SW480 (cell line): ENCODE data around the gene CWC25.
"Not testable (repeated sequence)": the region's sequence is repeated elsewhere in the genome, so short reads cannot be mapped to it uniquely, and the experiment has no call there.

Experiments
- DNase-seq: peaks from one replicate; pipeline ENCODE4 v3.0.0-alpha.2; 2016; ENCODE audit warnings: low spot score

Gene CWC25

DNA sequence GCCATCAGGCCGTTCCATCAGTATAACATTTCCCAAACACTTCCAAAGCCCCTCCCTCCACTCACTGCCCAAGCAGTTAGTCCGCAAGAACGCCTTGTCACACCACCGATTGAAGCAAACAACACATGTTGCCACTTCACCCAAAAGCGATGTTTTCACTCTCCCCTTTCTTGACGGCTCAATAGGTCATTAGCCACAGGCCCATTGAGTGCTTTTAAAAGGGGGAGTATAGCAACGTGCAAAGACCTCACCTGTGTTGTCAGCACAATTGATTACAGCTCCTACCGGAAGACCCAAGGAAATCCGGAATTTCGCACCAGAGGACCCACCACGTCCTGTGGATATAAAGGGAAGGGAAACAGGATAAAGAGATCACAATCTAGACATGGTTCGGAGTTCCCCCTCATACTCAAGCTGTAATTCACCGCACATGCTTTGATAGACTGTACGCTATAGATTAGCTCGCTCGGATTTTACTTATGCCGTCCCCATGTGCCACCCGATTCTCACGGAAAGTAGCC is 27.7 kb upstream of the CWC25 start:
- no peak for DNase-seq

DNA sequence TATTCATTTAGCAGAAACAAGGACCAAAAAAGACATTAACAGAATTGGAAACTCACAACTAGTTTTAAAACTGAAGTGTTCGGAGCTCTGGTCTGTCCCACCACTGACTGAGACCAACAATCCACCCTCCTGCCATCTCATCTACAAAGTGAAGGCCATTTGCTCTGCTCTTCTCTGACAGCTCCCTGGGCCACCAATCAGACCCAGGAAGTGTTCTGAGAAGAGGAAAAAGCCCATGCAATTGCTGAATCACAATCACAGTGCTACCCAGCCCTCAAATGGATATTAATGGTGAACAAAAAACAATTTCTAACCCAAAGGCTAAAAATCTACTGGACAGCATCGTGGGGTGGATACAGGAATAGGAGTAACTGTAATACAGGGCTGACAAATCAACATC is 26.3 kb upstream of the CWC25 start:
- DNase-seq = no peak

DNA sequence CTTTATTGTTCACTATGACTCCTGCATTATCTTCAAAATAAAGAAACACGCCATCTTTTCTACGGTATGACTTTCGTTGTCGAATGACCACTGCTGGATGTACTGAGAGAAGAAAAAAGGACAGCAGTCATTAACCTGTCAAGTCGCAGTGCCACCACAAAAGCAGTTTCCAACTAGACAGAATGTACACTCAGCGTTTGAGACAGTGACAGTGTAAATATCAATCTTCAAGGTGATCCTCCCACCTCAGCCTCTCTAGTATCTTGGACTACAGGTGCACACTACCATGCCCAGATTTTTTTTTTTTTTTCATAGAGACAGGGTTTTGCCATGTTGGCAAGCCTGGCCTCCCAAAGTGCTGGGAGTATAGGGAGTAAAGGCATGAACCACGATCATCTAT is 25.3 kb upstream of the CWC25 start:
- DNase-seq = no peak

DNA sequence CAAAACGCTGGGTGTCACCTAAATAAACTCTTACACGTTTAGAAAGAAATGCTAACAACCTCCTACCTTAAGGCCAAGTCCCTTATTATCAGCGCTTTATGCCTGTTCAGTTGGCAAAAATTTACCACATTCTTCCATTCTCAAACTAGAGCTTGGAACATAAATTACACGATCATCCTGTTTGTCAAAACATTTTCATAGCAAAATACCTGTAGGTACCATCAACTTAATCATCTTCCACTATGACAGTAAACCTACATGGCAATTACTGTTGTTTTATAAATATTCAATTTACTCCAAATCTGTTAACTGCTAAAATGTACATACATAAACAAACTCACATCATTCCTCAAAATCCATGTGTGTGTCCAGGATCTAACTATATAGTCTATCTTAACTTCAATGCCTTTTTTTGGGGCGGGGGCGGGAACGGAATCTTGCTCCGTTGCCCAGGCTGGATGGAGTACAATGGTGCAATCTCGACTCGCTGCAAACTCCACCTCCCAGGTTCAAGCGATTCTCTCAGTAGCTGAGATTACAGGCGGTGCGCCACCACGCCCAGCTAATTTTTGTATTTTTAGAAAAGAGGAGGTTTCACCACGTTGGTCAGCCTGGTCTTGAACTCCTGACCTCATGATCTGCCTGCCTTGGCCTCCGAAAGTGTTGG is 24.0 kb upstream of the CWC25 start:
- no peak for DNase-seq

DNA sequence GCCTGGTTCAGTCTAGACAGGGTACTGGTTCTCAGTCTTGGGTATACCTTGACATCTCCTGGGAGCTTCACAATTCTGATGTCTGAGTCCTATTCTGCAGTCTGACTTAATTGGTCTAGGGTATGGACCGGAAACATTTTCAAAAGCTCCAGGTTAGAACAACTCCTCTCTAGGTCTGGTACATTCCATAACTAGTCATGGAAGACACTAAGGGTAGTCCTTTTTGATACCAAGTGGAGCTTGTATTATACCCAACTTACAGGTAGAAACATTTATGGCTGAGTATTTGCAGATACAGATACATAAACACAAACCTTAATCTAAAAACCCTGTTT is 23.4 kb upstream of the CWC25 start:
- DNase-seq = no peak

DNA sequence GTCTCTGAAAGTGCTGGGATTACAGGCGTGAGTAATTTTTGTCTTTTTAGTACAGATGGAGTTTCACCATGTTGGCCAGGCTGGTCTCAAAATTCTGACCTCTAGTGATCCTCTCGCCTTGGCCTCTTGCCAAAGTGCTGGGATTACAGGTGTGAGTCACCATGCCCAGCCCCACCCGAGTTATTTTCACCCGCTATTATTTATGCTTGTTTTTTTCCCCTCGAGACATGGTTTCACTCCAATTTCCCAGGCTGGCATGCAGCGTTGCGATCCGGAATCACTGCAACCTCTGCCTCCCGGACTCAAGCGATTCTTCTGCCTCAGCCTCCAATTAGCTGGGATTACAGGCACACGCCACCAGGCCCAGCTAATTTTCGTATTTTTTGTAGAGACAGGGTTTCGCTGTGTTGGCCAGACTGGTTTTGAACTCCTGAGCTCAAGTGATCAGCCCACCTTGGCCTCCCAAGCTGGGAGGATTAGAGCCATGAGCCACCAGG is 19.2 kb upstream of the CWC25 start:
- DNase-seq = no peak

DNA sequence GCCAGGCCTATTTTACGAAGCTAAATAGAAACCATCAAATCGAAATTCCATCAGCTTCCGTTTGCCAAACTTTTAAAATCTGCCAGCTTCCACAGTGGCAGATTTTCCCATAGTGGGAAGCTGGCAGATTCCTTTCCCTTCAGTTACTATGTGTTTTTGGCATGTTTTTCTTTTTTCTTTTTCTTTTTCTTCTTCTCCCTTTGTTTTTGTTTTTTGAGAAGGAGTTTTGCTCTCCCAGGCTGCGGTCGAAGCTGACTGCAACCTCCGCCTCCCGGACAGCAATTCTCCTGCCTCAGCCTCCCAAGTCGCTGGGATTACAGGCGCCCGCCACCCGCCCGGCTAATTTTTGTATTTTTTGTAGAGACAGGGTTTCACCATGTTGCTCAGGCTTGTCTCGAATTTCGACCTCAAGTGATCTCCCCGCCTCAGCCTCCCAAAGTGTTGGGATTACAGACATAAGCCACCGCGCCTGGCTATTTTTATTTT is 684 bp upstream of the CWC25 start:
- no peak for DNase-seq

DNA sequence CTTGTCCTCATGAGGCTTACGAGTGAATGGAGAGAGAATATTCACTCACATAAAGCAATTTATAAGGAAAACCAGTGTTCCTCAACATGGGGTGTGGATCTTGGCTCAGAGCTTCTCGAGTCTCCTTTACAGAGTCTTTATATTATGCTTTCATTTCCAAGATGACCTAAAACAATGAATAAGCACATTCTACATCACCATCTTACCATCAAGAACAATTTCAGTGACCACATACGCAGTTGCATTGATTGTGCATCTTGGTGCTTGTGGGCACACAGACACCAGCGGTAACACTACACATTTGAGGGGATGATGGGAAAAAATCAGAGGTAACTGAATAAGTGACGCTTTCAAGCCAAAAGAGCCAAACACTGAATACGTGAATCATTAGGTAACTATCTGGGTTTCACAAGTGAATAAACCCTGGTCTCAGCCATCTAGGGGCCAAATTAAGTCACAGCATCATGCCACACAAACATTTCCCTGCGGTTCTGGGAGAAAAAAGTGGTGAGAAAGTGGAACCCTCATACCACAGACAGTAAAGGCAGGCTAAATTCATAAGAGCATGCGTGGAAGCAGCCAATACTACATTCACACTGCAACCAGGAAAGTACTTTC is 9.4 kb downstream of the CWC25 start:
- DNase-seq = no peak

DNA sequence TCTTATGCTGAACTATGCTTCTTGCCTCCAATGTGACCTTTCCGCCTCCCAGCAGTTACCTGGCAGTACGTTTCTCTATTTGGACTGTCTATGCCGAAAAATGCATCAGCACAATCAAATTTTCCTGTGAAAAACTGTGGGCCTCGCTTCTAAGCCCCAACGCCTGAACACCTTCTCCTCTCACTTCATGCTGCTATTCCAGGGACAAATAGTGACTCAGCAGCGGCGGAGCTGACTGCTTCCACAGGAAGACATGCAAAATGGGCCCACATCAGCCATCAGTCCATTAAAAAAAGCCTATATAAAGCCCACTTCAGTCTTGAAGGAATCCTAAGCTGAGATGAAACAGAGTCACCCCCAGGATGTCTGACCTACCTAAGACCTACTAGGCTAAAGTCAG is 15.3 kb downstream of the CWC25 start:
- no peak for DNase-seq

DNA sequence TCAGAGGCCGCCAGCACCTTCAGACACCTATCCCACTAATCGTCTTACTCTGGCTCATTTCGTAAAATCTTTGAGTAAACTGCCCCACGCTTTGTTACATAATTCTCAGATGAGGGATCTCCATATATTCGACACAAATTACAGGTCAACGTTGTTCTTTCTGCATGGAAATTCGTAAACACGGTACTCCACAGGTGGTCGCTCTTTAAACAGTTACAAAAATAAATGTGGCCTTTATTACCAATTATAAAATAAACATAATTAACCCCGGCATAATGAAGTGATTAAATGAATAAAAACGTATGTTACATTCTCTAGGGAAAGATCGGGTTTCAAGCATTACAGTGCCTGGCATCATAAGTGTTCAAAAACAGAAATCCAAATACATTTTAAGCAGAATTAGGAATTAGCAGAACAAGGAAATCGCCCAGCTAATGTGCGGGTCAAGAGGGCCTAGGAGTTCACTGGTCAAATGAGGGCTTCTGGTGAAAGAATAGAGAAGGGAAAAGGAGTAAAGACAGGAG is 24.8 kb downstream of the CWC25 start:
- no peak for DNase-seq

DNA sequence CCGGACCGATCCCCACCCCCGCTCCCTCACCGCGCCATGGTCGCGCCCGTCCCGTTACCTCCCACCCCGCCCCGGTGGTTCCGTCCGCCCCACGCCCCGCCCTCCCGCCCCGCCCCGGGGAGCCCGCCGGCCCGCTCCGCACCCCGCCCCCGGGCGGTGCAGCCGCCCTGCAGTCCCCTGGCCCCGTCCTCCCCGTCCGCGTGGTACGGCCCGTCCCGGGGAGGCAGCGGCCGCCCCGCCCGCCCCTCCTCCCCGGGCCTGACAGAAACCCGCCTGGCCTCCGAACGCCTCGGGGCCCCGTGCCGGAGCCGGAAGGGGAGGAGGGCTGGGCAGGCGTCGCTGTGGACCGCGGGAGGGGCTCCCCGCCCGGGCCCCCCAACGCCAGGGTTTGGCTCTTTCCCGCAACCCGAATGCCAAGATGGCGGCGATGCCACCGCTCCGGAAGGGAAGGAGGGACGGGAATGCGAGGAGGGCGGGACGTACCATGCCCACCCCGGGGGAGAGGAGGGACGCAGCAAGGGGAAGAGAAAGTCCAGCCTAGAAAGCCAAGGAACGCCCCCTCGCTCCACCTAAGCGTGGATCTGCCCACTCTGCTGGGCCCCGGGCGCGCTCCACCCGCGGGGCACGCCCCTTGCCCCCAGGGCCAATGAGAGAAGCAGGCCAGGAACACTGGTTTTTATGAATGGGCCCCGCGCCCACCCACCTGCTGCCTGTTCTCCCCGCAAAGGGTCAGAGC is 25.5 kb downstream of the CWC25 start, which contains the start of gene PIP4K2B:
Gene PIP4K2B (minus strand): TSS at position 56 of the 736 bp plus-strand sequence. CDS start 132 bp downstream, outside the sequence.
- peak; percentile 98 for DNase-seq

DNA sequence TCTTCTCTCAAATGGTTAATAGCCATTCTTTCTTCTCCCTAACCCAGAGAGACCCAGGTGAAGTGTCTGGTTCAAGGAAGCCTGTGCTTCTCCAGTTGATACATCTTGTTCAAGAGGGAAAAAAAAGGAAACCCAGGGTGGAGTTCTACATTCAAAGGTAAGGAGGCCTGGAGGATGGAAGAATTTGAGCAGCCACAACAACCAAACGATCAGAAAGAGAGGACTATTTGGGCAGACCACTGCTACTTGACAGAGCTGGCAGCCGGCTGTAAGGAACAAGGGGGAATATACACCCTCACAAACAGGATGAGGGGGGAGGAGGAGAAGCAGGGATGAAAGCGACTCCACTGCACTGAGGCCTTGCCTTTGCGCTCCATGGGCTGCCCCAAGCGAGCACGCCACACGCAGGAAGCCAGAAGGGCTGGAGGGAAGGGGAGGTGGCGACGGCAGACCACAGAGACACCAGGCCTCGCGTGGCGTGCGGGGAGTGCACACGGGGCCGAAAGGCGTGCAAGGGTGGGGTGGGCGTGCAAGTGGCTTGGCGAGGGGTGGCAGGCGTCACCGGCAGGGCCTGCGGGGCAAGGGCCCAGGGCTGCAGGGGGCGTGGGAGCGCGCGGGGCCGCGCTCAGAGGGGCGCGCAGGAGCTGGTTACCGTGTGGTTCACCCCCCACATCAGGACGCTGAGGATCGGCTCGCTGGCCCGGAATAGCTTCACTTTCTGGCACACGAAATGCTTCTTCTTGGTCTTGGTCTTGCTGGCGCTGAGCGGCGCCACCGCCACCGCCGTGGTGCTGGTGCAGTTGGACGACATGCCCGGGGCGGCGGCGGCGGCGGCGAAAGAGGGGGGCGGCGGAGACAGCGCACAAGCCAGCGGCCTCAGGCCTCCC is 26.3 kb downstream of the CWC25 start:
- DNase-seq = peak; percentile 52

DNA sequence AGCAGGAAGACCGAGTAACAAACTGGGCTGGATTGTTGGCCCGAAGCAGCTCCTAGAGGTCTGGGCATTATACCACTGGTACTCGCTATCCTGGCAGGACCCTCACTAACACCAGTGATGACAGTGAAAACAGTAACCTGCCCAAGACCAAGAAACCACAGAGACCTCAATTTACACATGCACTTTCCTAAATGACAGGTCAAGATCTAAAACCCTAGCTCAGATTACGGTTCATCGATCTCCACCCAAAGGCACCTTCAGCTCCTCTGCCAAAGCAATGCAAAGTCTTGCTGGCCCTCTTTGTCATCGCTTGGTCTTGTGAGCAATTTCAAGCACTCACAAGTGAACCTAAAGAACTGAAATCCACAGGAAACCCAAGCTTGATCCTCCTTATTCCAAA is 27.3 kb downstream of the CWC25 start:
- DNase-seq = no peak

DNA sequence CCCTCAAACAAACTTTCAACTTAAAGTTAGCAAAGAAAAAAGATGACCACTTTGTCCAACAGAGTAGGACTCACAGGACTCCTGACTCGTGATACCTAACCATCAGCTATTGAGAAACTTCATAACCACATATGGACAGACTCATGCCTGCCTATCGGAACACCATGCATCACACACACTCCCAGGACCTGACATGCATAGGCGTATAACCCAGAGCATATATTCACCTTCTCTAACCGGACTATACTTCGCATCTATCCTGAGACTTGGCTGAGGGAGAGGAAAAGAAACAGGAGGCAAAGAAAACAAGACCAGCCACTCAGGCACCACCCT is 28.0 kb downstream of the CWC25 start:
- DNase-seq = no peak

DNA sequence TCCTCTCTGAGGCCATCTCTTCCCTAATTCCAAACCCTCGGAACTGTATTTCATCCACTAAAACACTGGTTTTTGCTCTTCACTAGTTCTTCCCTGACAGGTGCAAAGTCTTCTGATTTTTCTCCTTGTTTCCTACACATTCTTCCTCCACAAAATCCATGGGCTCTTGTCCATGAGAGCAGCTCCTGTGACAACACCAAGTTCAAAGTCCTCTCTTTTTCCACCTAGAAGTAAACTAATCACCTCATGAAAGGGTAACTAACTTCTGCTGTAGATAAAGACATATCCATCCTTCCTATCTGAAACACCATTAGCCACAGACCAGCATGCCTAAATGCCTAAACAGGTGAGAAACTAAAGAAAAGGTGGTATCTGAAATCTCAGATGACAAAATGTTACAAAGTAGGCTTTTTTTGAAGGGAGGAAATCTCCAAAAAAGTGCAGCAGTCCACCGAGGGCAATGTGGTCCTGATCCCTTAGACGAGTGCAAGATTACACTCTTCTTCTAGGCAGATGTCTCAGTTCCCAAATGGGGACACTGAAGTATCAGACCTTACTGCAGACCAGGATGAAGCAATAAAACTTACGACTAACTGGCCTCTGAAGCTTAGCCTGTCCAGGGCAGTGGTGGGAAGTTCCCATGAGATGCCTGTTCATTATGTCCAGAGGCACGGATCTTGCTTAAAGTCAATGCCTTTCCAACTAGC is 28.5 kb downstream of the CWC25 start:
- DNase-seq = no peak

DNA sequence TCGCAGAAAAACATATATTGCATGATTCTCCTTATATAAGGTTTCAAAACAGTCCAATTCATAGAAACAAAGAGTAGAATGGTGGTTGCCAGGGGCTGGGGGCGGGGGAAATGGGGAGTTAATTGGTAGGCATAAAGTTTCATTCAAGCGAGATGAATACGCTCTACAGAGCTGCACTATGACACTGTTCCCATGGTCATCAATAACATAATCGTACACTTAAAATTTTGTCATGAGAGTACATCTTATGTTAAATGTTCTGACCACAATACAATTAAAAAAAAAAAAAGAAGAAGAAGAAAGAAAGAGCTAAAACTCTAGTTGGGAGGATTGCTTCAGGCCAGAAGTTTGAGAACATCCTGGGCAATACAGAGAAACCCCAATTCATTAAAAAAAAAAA is 30.9 kb downstream of the CWC25 start:
- no peak for DNase-seq

DNA sequence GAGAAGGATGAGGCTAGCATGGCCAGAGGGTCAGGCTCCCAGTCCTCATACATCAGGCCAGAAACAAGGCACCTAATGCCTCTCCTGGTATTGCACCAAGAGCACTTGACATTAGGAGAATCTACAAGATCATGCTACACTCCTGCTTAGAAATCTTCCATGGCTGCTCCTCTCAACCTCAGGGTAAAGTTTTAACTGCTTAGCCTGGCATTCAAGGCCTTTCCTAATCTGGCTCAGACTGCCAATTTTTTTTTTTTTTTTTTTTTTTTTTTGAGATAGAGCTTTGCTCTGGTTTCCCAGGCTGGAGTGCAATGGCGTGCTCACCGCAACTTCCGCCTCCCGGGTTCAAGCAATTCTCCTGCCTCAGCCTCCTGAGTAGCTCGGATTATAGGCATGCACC is 34.0 kb downstream of the CWC25 start:
- DNase-seq = no peak

DNA sequence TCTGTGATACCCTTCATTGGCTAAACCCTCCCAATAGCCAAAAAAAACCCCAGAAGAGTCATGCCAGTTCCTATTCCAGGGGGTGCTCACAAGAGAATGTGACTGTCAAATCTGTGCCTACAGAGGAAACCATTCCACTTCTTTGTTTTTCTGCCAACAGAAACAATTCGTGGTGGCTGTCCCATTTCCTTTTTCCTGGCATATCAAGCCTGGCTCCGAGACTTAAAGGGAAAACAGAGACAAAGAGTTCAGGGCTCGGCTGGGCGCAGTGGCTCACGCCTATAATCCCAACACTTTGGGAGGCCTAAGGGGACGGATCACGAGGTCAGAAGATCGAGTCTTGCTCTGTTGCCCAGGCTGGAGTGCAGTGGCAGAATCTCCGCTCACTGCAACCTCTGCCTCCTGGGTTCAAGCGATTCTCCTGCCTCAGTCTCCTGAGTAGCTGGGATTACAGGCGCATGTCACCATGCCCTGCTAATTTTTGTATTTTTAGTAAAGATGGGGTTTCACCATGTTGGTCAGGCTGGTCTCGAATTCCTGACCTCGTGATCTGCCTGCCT is 34.9 kb downstream of the CWC25 start:
- not testable (repeated sequence) for DNase-seq

DNA sequence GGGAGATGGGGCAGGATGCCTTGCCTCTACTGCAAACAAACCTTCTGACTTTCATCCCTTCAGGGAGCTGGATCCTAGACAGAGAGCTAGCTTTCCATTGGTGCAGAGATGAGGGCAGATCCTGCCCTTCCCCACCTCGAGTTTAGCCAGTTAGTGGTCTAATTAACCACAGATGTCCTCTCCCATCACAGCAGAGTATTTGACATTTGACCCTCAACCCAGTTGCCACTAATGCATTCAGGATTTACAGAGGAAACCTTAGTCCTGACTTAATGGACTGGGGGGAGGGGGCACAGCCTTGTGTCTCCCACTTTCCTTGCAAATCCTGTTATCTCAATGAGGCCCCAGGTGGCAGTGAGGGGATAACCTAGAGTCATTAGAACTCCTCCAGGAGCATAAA is 35.9 kb downstream of the CWC25 start:
- DNase-seq = no peak

DNA sequence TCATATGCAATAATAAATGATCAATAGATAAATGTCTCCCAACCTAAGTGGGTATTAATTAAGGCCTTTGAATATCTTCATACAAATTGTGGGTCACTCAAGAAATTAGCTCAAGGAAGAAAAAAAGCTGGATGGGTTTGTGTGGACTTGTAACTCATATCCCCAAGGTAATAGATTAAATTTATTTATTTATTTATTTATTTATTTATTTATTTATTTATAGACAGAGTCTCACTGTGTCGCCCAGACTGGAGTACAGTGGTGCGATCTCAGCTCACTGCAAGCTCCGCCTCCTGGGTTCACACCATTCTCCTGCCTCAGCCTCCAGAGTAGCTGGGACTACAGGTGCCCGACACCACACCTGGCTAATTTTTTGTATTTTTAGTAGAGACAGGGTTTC is 37.1 kb downstream of the CWC25 start:
- not testable (repeated sequence) for DNase-seq

DNA sequence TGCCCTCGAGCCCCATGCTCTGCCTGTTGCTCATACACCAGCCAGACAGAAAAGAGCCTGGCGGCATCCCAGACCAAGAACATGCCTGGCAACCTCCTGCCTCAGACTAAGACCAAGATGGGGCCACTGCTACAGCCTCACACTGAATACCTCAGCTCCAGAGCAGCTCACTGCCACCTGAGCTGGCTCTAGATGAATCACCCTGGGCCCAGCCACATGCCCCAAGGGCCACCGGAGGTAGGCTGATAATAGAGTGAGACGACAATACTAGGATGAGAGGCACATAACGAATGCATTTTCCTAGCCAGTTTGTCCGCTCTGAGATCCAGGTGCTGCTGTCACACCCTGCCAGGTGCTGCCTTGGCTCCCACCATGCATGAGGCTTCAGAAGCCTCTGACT is 38.7 kb downstream of the CWC25 start:
- no peak for DNase-seq
